ENCODE measurements around the gene ENAH. TPM values are rescaled to one million over a fixed set of nuclear protein-coding genes. Genes with fewer than 3 reads are reported as not detected.
A peak's percentile ranks its signal among the peaks of the same experiment; 100 is the strongest.

Gene ENAH
- total and polyA plus RNA-seq, 9 of the 15 experiments (the other 6 are each of a cell fraction or from before 2014, with no cell fraction given): 0.03 to 1.2 (median 0.15) TPM

GRCh38 chr1:225453797-225454648 is 198.9 kb downstream of the ENAH start:
- Histone ChIP-seq H3K4me2 (ENCODE audit: insufficient read depth, low read length) (peak overlapping the region; percentile 9; the same call in 1 of the 2 replicates), H2AFZ (ENCODE audit: low read depth, low read length) (peak overlapping the region; percentile 32), H3K9ac (ENCODE audit: insufficient read depth in 1 of 2, low read depth in 2 of 2, low read length in 2 of 2) (no peak overlapping the region), H4K20me1 (replicated peaks; ENCODE audit: control insufficient read depth, insufficient read depth, low read length) (no peaks in the 10 kb centered on the region), H3K9me3 (replicated peaks; ENCODE audit: control insufficient read depth, insufficient read depth, low read depth, low read length) (no peaks in the 10 kb centered on the region), H3K79me2 (ENCODE audit: control insufficient read depth, insufficient read depth, low read length) (no peaks in the 10 kb centered on the region), H3K4me3 (no peak overlapping the region), H3K36me3 (ENCODE audit: control insufficient read depth, insufficient read depth, low read length) (no peaks in the 10 kb centered on the region), H3K4me1 (replicated peaks in 1 of 2; ENCODE audit: control insufficient read depth in 2 of 2, insufficient read depth in 2 of 2, low read length in 2 of 2) (peaks cover 7 to 11% of the 10 kb centered on the region in 2 experiments; a peak in 3 of 5 replicates), H3K27ac (ENCODE audit: extremely low read depth, low read depth, low read length) (peak overlapping the region; percentile 27; the same call in 2 of the 3 replicates), H3K9me1 (ENCODE audit: control insufficient read depth, insufficient read depth, low read length) (no peaks in the 10 kb centered on the region), H3K27me3 (ENCODE audit: control insufficient read depth in 2 of 2, insufficient read depth in 2 of 2, low read length in 2 of 2) (no peaks in the 10 kb centered on the region)
- POLR2A ChIA-PET: interaction anchor here (1.1 kb wide), 1 partner anchor 9 kb away, joined by 4 read pairs; no protein-coding TSS in a partner anchor
- no peak for FAIRE-seq
- WGBS (ENCODE audit: insufficient coverage, low coverage, missing lambda C conversion rate): 18% methylated on average over 5 of the region's 5 CpGs
- CTCF ChIA-PET (ENCODE audit: low intra/inter-chr PET ratio): no interaction called here
- DNase-seq (ENCODE audit: extremely low read depth in 1 of 4, low spot score in 3 of 4): no peak
- in situ Hi-C loops (cut with MboI): no loop called here
- ATAC-seq: peak; percentile 51
- no TSS peak for BruUV-seq (replicated peaks)
- intact Hi-C loops (cut with micrococcal nuclease): no loop called here
- TF ChIP-seq NFIC (IDR thresholded peaks at IDR 0.05) (0 out of 2 replicates have a peak, but pooled peaks have one; percentile 8), VEZF1 (CRISPR knock-in tag; IDR thresholded peaks at IDR 0.05) (no peak), ZNF75A (CRISPR knock-in tag; IDR thresholded peaks at IDR 0.05) (no peak), ZNF511 (CRISPR knock-in tag; IDR thresholded peaks at IDR 0.05) (no peak), HOXB6 (CRISPR knock-in tag; IDR thresholded peaks at IDR 0.05; ENCODE audit: borderline replicate concordance) (no peak), CBX5 (IDR thresholded peaks at IDR 0.05; ENCODE audit: borderline replicate concordance, low read depth) (no peak), GTF2F1 (IDR thresholded peaks at IDR 0.05; ENCODE audit: low read depth, low read length) (no peak), CEBPG (CRISPR knock-in tag; IDR thresholded peaks at IDR 0.05) (peak; percentile 47; the same call in 1 of the 2 replicates), CEBPG (tag; conservative IDR thresholded peaks at IDR 0.05 in 1 of 2, IDR thresholded peaks at IDR 0.05 in 1 of 2) (peak; percentile 50 to 74; a peak in 3 of 4 replicates), HMG20B (CRISPR knock-in tag; IDR thresholded peaks at IDR 0.05) (no peak), STAT5B (CRISPR knock-in tag; IDR thresholded peaks at IDR 0.05) (no peak), PRDM10 (IDR thresholded peaks at IDR 0.05; ENCODE audit: partially characterized antibody) (no peak), ZNF121 (CRISPR knock-in tag; conservative IDR thresholded peaks at IDR 0.05) (no peak), E2F1 (CRISPR knock-in tag; IDR thresholded peaks at IDR 0.05) (no peak), ZNF134 (CRISPR knock-in tag; conservative IDR thresholded peaks at IDR 0.05) (0 out of 2 replicates have a peak, but pooled peaks have one; percentile 25)
